HG02840 (cell line): Measurements from ENCODE around the gene UNG.

Source experiments
- ATAC-seq: cut with Tn5 transposase; IDR thresholded peaks from one replicate; pipeline ENCODE4 v1.9.1; 2021; ENCODE audit warnings: mild to moderate bottlenecking, moderate library complexity, moderate number of reproducible peaks; ENCODE audit not compliant: unreplicated experiment, low FRiP score

Gene UNG

DNA sequence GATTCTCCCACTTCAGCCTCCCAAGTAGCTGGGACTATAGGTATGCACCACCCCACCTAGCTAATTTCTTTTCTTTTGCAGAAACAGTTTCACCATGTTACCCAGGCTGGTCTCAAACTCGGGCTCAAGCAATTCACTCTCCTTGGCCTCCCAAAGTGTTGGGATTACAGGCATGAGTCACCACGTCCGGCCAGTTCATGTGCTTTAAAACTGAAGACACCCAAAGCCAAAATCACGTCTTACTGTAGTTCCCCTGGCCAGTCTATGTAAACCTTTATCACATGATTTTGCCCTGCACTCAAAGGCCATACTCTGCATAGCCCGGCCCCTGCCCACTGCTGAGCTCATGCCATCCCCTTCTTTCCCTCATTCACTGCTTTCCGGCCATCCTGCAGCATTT lies 8.6 kb upstream of the UNG start:
- ATAC-seq = no peak

GRCh38 chr12:109089683-109090082 lies 7.7 kb upstream of the UNG start:
- no peak for ATAC-seq

GRCh38 chr12:109092497-109093021 lies 4.8 kb upstream of the UNG start:
- ATAC-seq = no peak

DNA sequence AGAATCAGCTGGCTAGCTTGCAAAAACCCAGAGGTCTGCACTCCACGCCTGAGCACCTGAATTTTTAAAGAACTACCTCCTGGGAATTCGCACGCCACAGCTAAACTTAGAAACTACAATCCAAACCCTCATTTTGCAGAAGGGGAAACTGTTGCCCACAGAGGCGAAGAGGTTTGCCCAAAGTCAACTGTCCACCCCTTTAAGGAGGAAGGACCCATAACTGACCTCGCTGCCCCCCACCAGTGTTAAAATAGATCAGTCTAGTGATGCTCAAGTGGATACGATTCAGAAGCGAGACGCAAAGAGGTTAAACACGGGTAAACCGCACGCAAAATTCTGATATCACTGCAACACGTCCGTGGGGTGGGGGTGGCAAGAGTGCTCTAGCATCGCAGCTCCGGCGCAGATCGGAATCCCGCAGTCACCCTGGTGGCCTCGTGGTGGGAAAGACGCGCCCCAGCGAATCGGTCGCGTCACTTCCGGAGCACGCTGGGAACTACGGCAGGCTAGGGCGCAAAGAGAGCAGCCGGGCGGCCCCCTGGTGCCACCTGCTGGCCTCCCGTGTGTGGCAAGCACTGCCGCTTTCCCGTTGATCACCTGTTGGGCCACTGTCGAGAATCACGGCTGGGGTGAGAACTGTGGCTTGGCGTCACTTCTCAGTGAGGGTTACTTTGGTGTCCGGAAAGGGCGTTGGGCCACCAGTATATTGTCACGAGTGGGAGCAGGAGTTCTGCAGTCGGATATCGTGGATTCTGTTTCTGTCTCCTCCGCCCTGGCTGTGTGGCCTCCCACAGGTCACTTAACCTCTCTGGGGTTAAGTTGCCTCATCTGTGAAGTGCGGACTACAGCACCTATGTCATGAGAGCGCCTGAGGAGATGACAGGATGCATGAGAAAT lies 4.1 kb upstream of the UNG start, which contains the start of gene ALKBH2:
Gene ALKBH2 (minus strand): TSS at position 451 of the 897 bp plus-strand sequence. CDS start 686 bp downstream, outside the sequence.
- peak; percentile 49 for ATAC-seq

GRCh38 chr12:109097140-109097434 lies 310 bp upstream of the UNG start:
- no peak for ATAC-seq

GRCh38 chr12:109098183-109098604 lies 797 bp downstream of the UNG start:
- ATAC-seq = peak; percentile 29

- no peak for ATAC-seq
These were observed 1.3 kb downstream of the UNG start for GRCh38 chr12:109098651-109099050.

DNA sequence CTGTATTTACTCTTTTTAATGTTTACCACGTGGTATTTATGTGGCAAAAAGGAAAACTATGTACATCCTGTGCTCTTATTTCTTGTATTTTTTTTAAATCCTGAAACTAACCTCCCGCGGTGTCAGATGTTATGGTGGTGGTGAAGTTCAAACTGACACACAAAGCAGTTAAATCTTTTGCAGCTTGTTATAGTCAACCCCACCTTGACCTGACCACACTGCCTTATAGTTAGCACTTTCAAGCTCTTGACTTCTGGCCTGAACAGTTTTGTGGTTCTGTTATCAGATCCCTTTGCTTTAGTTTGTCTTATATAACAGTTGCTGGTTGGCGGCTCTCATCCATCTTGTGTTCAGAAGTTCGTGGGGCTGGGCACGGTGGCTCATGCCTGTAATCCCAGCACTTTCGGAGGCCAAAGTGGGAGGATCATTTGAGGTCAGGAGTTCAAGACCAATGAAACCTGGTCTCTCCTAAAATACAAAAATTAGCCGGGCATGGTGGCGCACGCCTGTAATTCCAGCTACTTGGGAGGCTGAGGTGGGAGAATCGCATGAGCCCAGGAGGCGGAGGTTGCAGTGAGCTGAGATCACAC lies 2.1 kb downstream of the UNG start:
- ATAC-seq = no peak

- no peak for ATAC-seq
These were observed 3.3 kb downstream of the UNG start for GRCh38 chr12:109100741-109101140.

DNA sequence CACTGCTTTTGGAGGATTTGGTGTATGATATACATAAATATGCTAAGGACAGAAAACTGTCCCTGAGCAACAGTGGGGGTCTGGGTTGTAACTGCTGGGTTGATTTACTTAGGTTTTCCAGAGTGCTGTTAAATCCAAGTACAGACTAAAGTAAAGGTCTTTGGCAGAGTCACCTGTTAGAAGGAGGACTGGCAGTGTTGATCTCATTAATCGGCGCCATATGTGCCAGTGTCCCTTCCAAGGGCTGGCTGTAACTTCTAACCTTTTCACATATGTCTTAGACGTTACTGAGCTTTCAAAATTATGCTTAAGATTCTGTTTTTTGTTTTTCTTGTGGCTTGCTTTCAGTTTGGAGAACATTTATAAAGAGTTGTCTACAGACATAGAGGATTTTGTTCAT lies 5.1 kb downstream of the UNG start:
- no peak for ATAC-seq

DNA sequence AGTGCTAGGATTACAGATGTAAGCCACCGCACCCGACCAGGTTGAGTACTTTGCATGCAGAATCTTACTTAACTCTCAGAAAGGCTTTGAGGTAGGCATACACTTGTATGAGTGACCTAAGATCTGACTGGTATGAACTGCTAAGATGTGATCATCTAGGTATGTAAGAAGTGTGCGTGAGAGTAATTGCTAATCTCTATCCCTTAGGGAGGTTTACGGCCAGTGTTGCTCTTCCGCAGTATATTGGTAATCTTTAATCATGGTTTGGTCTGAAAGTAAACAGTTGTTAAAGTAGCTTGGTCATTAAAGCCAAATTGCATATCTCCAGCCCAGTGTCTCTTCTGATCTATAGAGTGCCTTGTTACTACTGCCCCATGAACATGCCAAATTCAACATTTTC lies 7.8 kb downstream of the UNG start:
- no peak for ATAC-seq

DNA sequence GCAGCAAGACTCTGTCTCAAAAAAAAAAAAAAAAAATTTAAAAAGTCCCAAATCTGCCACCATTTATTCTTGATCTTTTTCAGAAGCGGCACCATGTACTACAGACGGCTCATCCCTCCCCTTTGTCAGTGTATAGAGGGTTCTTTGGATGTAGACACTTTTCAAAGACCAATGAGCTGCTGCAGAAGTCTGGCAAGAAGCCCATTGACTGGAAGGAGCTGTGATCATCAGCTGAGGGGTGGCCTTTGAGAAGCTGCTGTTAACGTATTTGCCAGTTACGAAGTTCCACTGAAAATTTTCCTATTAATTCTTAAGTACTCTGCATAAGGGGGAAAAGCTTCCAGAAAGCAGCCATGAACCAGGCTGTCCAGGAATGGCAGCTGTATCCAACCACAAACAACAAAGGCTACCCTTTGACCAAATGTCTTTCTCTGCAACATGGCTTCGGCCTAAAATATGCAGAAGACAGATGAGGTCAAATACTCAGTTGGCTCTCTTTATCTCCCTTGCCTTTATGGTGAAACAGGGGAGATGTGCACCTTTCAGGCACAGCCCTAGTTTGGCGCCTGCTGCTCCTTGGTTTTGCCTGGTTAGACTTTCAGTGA lies 12.5 kb downstream of the UNG start:
- no peak for ATAC-seq

DNA sequence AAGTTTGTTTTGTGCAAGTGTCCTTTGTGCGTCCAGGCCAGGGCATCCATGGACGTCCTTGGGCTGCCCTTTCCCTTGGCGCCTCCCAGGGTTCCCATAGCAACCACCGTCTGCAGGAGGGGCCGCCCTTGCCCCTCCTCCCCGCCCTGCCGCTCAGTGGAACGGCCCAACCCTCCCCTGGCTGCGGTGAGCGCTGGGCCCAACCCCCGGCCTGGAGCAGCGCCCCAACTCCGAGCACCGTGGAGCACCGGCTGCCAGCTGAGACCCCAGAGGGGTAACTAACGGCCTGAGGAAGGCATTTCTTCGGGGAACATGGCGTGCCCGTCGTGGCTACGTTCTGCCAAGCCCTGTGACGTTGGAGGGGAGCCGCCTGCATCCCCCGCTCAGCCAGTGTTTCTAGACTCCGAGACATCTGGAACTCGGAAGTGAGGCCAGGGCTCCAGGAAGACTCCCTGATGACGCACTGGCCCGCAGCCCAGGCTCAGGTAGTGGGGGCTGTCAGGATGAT lies 13.6 kb downstream of the UNG start:
- no peak for ATAC-seq

- no peak for ATAC-seq
These were observed 15.5 kb downstream of the UNG start for GRCh38 chr12:109112720-109113465.

DNA sequence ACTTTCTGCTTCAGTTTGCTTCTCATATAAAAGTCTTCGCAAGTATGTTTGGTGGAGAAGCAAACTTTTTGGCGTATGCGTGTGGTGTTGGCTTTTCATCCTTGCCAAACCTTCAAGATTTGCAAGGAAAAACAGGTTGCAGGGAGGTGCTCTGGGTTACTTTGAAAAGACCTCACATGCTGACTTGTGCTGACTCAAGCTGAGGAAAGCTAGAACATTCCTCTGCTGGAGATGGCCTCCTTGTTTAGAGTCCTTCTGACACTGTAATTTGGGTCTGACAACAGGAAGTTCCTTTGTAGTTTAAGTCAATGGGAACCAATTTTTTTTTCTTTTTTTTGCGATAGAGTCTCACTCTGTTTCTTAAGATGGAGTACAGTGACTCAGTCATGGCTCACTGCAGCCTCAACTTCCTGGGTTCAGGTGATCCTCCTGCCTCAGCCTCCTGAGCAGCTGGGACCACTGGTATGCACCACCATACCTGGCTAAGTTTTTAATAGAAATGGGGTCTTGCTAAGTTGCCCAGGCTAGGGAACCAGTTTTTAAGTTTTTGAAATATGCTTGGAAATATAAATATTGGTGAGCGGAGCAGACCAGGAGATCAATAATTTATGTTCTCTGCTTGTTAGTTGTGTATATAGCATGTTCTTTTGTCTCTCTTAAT lies 16.4 kb downstream of the UNG start:
- ATAC-seq = no peak

DNA sequence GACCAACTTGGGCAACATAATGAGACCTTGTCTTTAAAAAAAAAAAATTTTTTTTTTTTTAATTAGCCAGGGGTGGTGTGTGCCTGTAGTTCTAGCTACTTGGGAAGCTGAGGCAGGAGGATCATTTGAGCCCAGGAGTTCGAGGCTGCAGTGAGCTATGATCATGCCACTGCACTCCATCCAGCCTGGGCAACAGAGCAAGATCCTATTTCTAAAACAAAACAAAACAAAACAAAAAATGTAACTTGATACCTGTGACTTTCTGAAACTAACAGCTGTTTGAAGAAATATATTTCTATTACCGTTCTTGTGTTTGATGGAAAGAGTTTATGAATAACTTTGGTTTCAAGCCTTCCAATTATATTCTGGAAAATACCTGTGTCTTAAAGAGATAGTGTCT lies 17.2 kb downstream of the UNG start:
- no peak for ATAC-seq

GRCh38 chr12:109115404-109115757 lies 18.0 kb downstream of the UNG start:
- no peak for ATAC-seq

GRCh38 chr12:109115758-109116610 lies 18.6 kb downstream of the UNG start, which contains the start of gene ACACB:
ACACB (plus strand) TSS chr12:109116587; CDS start chr12:109139406, 22,819 bp downstream.
- ATAC-seq = no peak

GRCh38 chr12:109116611-109116949 lies 19.2 kb downstream of the UNG start:
- no peak for ATAC-seq
